Measurements from ENCODE around the gene GLT1D1.

GLT1D1 gene

DNA sequence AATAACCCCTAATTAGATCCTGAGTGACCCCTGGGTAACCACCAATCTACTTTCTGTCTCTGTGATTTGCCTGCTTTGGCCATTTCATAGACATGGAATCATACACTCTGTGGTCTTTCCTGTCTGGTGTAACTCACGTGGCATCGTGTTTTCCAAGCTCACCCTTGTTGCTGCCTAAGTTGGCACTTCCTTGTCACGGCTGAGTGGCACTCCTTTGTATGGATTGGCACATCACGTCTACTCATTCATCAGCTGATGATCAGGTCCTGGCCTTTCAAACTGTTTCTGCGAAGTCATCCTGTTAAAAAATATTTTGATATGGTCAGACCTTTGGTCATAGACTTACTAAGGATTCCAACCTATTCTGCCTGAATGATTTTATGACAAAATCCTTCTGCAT lies 87.7 kb downstream of the GLT1D1 start:
- no peaks in the 10 kb centered on the region for H3K79me2 ChIP-seq
- H3K4me1 ChIP-seq, result no peaks in the 10 kb centered on the region
- no peak overlapping the region for H2AFZ ChIP-seq

GRCh38 chr12:128942960-128943477 lies 89.7 kb downstream of the GLT1D1 start:
- Histone ChIP-seq H3K36me3 (ENCODE audit: control insufficient read depth, insufficient read depth, low read length) (no peaks in the 10 kb centered on the region), H3K79me2 (no peaks in the 10 kb centered on the region), H3K9ac (no peak overlapping the region), H3K4me1 (no peaks in the 10 kb centered on the region), H3K4me3 (ENCODE audit: low read depth, low read length) (no peak overlapping the region), H2AFZ (no peak overlapping the region), H3K27me3 (ENCODE audit: control insufficient read depth, insufficient read depth, low read length) (no peaks in the 10 kb centered on the region), H3K9me3 (ENCODE audit: control insufficient read depth, low read length) (no peaks in the 10 kb centered on the region), H3K4me2 (ENCODE audit: low read length) (no peak overlapping the region), H3K27ac (no peak overlapping the region)
- TF ChIP-seq, protein P1, sequence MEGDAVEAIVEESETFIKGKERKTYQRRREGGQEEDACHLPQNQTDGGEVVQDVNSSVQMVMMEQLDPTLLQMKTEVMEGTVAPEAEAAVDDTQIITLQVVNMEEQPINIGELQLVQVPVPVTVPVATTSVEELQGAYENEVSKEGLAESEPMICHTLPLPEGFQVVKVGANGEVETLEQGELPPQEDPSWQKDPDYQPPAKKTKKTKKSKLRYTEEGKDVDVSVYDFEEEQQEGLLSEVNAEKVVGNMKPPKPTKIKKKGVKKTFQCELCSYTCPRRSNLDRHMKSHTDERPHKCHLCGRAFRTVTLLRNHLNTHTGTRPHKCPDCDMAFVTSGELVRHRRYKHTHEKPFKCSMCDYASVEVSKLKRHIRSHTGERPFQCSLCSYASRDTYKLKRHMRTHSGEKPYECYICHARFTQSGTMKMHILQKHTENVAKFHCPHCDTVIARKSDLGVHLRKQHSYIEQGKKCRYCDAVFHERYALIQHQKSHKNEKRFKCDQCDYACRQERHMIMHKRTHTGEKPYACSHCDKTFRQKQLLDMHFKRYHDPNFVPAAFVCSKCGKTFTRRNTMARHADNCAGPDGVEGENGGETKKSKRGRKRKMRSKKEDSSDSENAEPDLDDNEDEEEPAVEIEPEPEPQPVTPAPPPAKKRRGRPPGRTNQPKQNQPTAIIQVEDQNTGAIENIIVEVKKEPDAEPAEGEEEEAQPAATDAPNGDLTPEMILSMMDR (IDR thresholded peaks at IDR 0.05), result no peak

More for the DNA sequence above, 87.7 kb downstream of the GLT1D1 start:
- Histone ChIP-seq H3K36me3 (ENCODE audit: control insufficient read depth, insufficient read depth, low read length) (no peaks in the 10 kb centered on the region), H3K9me3 (ENCODE audit: control insufficient read depth, low read length) (no peaks in the 10 kb centered on the region), H3K27me3 (ENCODE audit: control insufficient read depth, insufficient read depth, low read length) (no peaks in the 10 kb centered on the region), H3K9ac (no peak overlapping the region), H3K4me3 (ENCODE audit: low read depth, low read length) (no peak overlapping the region), H3K4me2 (ENCODE audit: low read length) (no peak overlapping the region), H3K27ac (no peak overlapping the region)
- TF ChIP-seq, protein P1 (IDR thresholded peaks at IDR 0.05), result no peak

GRCh38 chr12:128944956-128945355 lies 91.7 kb downstream of the GLT1D1 start:
- no peaks in the 10 kb centered on the region for H3K27me3 ChIP-seq (ENCODE audit: control insufficient read depth, insufficient read depth, low read length)
- H3K79me2 ChIP-seq, result no peaks in the 10 kb centered on the region
- H3K27ac ChIP-seq, result no peak overlapping the region
- no peaks in the 10 kb centered on the region for H3K36me3 ChIP-seq (ENCODE audit: control insufficient read depth, insufficient read depth, low read length)
- H3K9ac ChIP-seq, result no peak overlapping the region
- H3K4me2 ChIP-seq (ENCODE audit: low read length), result no peak overlapping the region
- H3K4me3 ChIP-seq (ENCODE audit: low read depth, low read length), result no peak overlapping the region
- H3K4me1 ChIP-seq, result no peaks in the 10 kb centered on the region
- TF ChIP-seq, protein P1 (IDR thresholded peaks at IDR 0.05), result no peak
- no peaks in the 10 kb centered on the region for H3K9me3 ChIP-seq (ENCODE audit: control insufficient read depth, low read length)
- no peak overlapping the region for H2AFZ ChIP-seq

DNA sequence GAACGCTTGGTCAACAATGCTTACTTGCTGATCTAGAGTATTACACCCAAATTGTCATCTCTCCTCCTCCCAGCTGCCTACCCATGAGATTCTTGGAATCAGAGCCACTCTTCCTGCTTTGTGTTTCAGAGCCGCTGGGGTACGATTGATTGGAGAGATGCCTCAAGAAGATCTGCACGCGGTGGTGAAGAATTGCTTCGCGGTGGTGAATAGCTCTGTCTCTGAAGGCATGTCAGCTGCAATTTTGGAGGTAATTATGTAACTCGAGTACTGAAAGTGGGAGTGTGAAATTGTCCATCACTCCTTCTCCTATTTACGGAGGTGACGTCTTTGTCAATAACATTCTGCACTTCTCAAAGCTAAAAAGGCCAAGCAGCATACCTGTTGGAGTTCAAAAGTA lies 93.9 kb downstream of the GLT1D1 start:
- Histone ChIP-seq H3K27me3 (ENCODE audit: control insufficient read depth, insufficient read depth, low read length) (no peaks in the 10 kb centered on the region), H2AFZ (no peak overlapping the region), H3K27ac (no peak overlapping the region), H3K9me3 (ENCODE audit: control insufficient read depth, low read length) (no peaks in the 10 kb centered on the region), H3K4me2 (ENCODE audit: low read length) (no peak overlapping the region), H3K79me2 (no peaks in the 10 kb centered on the region), H3K4me1 (no peaks in the 10 kb centered on the region), H3K9ac (no peak overlapping the region), H3K36me3 (ENCODE audit: control insufficient read depth, insufficient read depth, low read length) (no peaks in the 10 kb centered on the region), H3K4me3 (ENCODE audit: low read depth, low read length) (no peak overlapping the region)
- TF ChIP-seq, protein P1 (IDR thresholded peaks at IDR 0.05), result no peak

- Histone ChIP-seq H3K4me1 (no peaks in the 10 kb centered on the region), H3K4me2 (ENCODE audit: low read length) (no peak overlapping the region), H3K79me2 (no peaks in the 10 kb centered on the region), H2AFZ (no peak overlapping the region), H3K36me3 (ENCODE audit: control insufficient read depth, insufficient read depth, low read length) (no peaks in the 10 kb centered on the region), H3K27me3 (ENCODE audit: control insufficient read depth, insufficient read depth, low read length) (no peaks in the 10 kb centered on the region), H3K27ac (no peak overlapping the region), H3K4me3 (ENCODE audit: low read depth, low read length) (no peak overlapping the region), H3K9me3 (ENCODE audit: control insufficient read depth, low read length) (no peaks in the 10 kb centered on the region), H3K9ac (no peak overlapping the region)
- TF ChIP-seq, protein P1 (IDR thresholded peaks at IDR 0.05), result no peak
These were observed 95.8 kb downstream of the GLT1D1 start for GRCh38 chr12:128949086-128949485.

Data from parathyroid adenoma (tissue), 2 donors.